Suprapubic skin (tissue), 3 donors: ENCODE results near the gene RPS6KA2.

Experiments
- CTCF ChIP-seq, 2 donors: fragments of 200-600 bp in 1 of 2; fragments of 450-650 bp in 1 of 2; sonication (generic) in 1 of 2; IDR thresholded peaks; one replicate each; pipeline ENCODE4 v1.5.1; 2016 to 2019; ENCODE audit warnings: antibody characterized with exemption in 2 of 2, mild to moderate bottlenecking in 1 of 2, moderate library complexity in 1 of 2
- EP300 ChIP-seq: sonication (generic); formaldehyde crosslinking; IDR thresholded peaks from one replicate; pipeline ENCODE4 v1.6.1; 2017; ENCODE audit warnings: antibody characterized with exemption
- POLR2A ChIP-seq, 2 donors: fragments of 450-650 bp; IDR thresholded peaks; one replicate each; pipeline ENCODE4 v1.6.1; 2017; ENCODE audit warnings: antibody characterized with exemption in 2 of 2, mild to moderate bottlenecking in 2 of 2, moderate library complexity in 2 of 2

- TF ChIP-seq CTCF (IDR thresholded peaks at IDR 0.05) (no peak), POLR2A (IDR thresholded peaks at IDR 0.05) (no peak), EP300 (no peak)
Observed at GRCh38 chr6:166450167-166450873, 176.7 kb downstream of the RPS6KA2 start.
